Naive thymus-derived CD4-positive, alpha-beta T cell (primary cell): ENCODE results near the gene ITIH2. TPM values are rescaled to one million over a fixed set of nuclear protein-coding genes. Genes with fewer than 3 reads are reported as not detected.

ENCODE experiments used
- ATAC-seq: fragments of 150-1000 bp; cut with Tn5 transposase; 2 replicates; pipeline ENCODE4 v1.10.0; 2021; ENCODE audit warnings: mild to moderate bottlenecking, moderate library complexity
- CTCF ChIA-PET: fragments of 350-600 bp; sonication (Branson Sonifier 250); formaldehyde crosslinking; loops from one replicate; lab custom pipeline; 2021; ENCODE audit warnings: antibody characterized with exemption; lab: Charles Lee
- POLR2A ChIA-PET: fragments of 350-600 bp; sonication (Branson Sonifier 250); formaldehyde crosslinking; loops from one replicate; lab custom pipeline; 2021; ENCODE audit warnings: antibody characterized with exemption, inconsistent platforms; lab: Charles Lee
- DNase-seq, 9 donors: peaks; one replicate each; pipeline versions ENCODE4 v3.0.0 to v3.0.0-alpha.2; 2020 to 2022; ENCODE audit warnings: mixed read lengths in 1 of 9
- H3K27ac ChIP-seq: one replicate; pipeline ENCODE4 v1.7.0; 2013; ENCODE audit warnings: mild to moderate bottlenecking, low read depth, low read length, moderate library complexity
- H3K27me3 ChIP-seq, 2 donors: one replicate each; pipeline ENCODE4 v1.7.0; 2013; ENCODE audit warnings: low read length in 2 of 2, mild to moderate bottlenecking in 2 of 2, moderate library complexity in 2 of 2; ENCODE audit not compliant: control insufficient read depth in 2 of 2, insufficient read depth in 2 of 2
- H3K36me3 ChIP-seq, 3 experiments: 1 replicate in 2 of 3; 2 replicates in 1 of 3; pipeline ENCODE4 v1.7.0; 2013; ENCODE audit warnings: low read length in 3 of 3, mild to moderate bottlenecking in 3 of 3, moderate library complexity in 1 of 3; ENCODE audit not compliant: insufficient read depth in 3 of 3, control insufficient read depth in 2 of 3
- H3K4me1 ChIP-seq, 2 donors: one replicate each; pipeline ENCODE4 v1.7.0; 2013; ENCODE audit warnings: low read length in 2 of 2, mild to moderate bottlenecking in 2 of 2, moderate library complexity in 1 of 2; ENCODE audit not compliant: control insufficient read depth in 2 of 2, insufficient read depth in 2 of 2
- H3K4me3 ChIP-seq: 2 replicates; pipeline ENCODE4 v1.7.0; 2013; ENCODE audit warnings: mild to moderate bottlenecking, low read length
- H3K9me3 ChIP-seq, 3 experiments: 1 replicate in 2 of 3; 2 replicates in 1 of 3; pipeline ENCODE4 v1.7.0; 2013; ENCODE audit warnings: low read length in 3 of 3; ENCODE audit not compliant: control insufficient read depth in 2 of 3
- H3K27ac Mint-ChIP-seq, 9 donors: one replicate each; pipeline ENCODE4 v1.8.0; 2020 to 2022; ENCODE audit warnings: mixed read lengths in 9 of 9, mild to moderate bottlenecking in 8 of 9, moderate library complexity in 5 of 9, inconsistent platforms in 2 of 9
- H3K27me3 Mint-ChIP-seq, 5 donors: one replicate each; pipeline ENCODE4 v1.8.0; 2021 to 2022; ENCODE audit warnings: mixed read lengths in 5 of 5, mild to moderate bottlenecking in 1 of 5
- H3K36me3 Mint-ChIP-seq, 5 donors: one replicate each; pipeline ENCODE4 v1.8.0; 2020 to 2022; ENCODE audit warnings: mixed read lengths in 5 of 5, mild to moderate bottlenecking in 3 of 5, inconsistent platforms in 1 of 5
- H3K4me1 Mint-ChIP-seq, 7 donors: one replicate each; pipeline ENCODE4 v1.8.0; 2020 to 2022; ENCODE audit warnings: mixed read lengths in 7 of 7, mild to moderate bottlenecking in 3 of 7, inconsistent platforms in 1 of 7
- H3K4me3 Mint-ChIP-seq, 10 donors: one replicate each; pipeline ENCODE4 v1.8.0; 2020 to 2022; ENCODE audit warnings: mild to moderate bottlenecking in 10 of 10, mixed read lengths in 10 of 10, moderate library complexity in 6 of 10, inconsistent platforms in 2 of 10
- H3K9me3 Mint-ChIP-seq, 11 donors: one replicate each; pipeline ENCODE4 v1.8.0; 2020 to 2022; ENCODE audit warnings: mixed read lengths in 11 of 11, mild to moderate bottlenecking in 4 of 11, inconsistent platforms in 1 of 11, moderate library complexity in 1 of 11
- intact Hi-C, 2 donors: fragments of 100-400 bp; cut with micrococcal nuclease; formaldehyde crosslinking; loops; one replicate each; pipeline ENCODE4 v1.15.1; 2023
- polyA plus RNA-seq, 2 donors: library from polyadenylated mRNA; unstranded; fragments of 300-500 nt; fragmentation: Illumina TruSeq; gene quantifications; one replicate each; pipeline ENCODE4 v1.2.3, GENCODE V29; 2021
- total RNA-seq, 6 experiments: library from RNA in 5 of 6; stranded (reverse) in 5 of 6; gene quantifications; 1 replicate in 5 of 6; 2 replicates in 1 of 6; pipeline ENCODE4 v1.2.3 and lab custom pipeline; 2021 to 2026

Gene ITIH2
- total and polyA plus RNA-seq, 7 experiments from 2014 or later = not detected

DNA sequence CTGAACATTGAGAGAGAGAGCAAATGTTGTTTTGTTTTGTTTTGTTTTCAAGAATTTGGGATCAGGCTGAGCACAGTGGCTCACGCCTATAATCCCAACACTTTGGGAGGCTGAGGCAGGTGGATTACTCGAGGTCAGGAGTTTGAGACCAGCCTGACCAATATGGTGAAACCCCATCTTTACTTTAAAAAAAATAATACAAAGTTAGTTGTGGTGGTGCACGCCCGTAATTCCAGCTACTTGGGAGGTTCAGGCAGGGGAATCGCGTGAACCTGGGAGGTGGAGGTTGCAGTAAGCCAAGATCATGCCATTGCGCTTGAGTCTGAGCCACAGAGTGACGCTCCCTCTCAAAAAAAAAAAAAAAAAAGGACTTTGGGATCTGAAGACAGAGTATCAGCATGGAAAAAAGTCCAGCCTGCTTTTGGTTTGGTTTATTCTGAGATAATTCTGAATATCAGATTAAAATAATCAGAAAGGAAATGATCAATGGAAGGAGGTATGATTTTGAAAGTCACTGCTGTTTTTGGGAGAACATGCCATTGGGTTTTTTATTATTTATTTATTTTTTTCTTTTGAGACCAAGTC, 1.9 kb upstream of the ITIH2 start:
- Histone ChIP-seq H3K4me3 (no peak overlapping the region), H3K36me3 (no peaks in the 10 kb centered on the region), H3K27ac (no peak overlapping the region), H3K9me3 (no peaks in the 10 kb centered on the region), H3K27me3 (no peaks in the 10 kb centered on the region), H3K4me1 (no peaks in the 10 kb centered on the region)
- ATAC-seq = no peak
- Mint-ChIP-seq H3K4me1 (no peaks in the 10 kb centered on the region), H3K27ac (no peak overlapping the region), H3K27me3 (peaks cover 24 to 51% (median 44%) of the 10 kb centered on the region in 5 donors), H3K9me3 (peaks cover 0 to 2% (median 0%) of the 10 kb centered on the region in 11 donors), H3K4me3 (no peak overlapping the region), H3K36me3 (peaks cover 0 to 4% (median 0%) of the 10 kb centered on the region in 5 donors)
- intact Hi-C loops = no loop called here
- ChIA-PET POLR2A (no interaction called here), CTCF (interaction anchor here (1.3 kb wide), 1 partner anchor 14 kb away, joined by 6 read pairs; no protein-coding TSS in a partner anchor)
- no peak for DNase-seq

DNA sequence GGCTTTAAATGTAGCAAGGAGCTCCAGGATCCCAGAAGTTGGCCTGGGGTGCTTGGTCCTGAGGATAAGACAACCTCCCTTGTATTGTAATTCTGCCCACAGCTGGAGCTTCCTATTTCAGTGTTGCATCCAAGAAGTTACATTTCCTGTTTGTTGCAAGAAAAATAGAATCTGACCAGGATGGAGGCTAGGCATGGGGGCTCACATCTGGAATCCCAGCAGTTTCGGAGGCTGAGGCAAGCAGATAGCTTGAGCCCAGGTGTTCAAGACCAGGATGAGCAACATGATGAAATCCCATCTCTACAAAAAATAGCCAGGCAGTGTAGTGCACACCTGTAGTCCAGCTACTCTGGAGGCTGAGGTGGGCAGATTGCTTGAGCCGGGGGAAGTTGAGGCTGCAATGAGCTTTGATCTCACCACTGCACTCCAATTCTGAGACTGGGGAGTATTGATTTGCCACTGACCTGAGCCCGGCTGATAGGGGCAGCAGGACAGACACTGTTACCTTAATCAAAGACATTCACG, 766 bp upstream of the ITIH2 start:
- no peak overlapping the region for H3K4me3 ChIP-seq
- intact Hi-C loops = no loop called here
- H3K4me1 Mint-ChIP-seq = no peaks in the 10 kb centered on the region
- peaks cover 0 to 4% (median 0%) of the 10 kb centered on the region in 5 donors for H3K36me3 Mint-ChIP-seq
- H3K9me3 Mint-ChIP-seq = peaks cover 0 to 2% (median 0%) of the 10 kb centered on the region in 11 donors
- ATAC-seq (no peak), DNase-seq (no peak)
- H3K36me3 ChIP-seq = no peaks in the 10 kb centered on the region
- POLR2A ChIA-PET = no interaction called here
- no peaks in the 10 kb centered on the region for H3K27me3 ChIP-seq
- no peak overlapping the region for H3K4me3 Mint-ChIP-seq
- H3K9me3 ChIP-seq = no peaks in the 10 kb centered on the region
- CTCF ChIA-PET = no interaction called here
- peaks cover 28 to 56% (median 48%) of the 10 kb centered on the region in 5 donors for H3K27me3 Mint-ChIP-seq
- no peak overlapping the region for H3K27ac ChIP-seq
- no peak overlapping the region for H3K27ac Mint-ChIP-seq
- H3K4me1 ChIP-seq = no peaks in the 10 kb centered on the region

DNA sequence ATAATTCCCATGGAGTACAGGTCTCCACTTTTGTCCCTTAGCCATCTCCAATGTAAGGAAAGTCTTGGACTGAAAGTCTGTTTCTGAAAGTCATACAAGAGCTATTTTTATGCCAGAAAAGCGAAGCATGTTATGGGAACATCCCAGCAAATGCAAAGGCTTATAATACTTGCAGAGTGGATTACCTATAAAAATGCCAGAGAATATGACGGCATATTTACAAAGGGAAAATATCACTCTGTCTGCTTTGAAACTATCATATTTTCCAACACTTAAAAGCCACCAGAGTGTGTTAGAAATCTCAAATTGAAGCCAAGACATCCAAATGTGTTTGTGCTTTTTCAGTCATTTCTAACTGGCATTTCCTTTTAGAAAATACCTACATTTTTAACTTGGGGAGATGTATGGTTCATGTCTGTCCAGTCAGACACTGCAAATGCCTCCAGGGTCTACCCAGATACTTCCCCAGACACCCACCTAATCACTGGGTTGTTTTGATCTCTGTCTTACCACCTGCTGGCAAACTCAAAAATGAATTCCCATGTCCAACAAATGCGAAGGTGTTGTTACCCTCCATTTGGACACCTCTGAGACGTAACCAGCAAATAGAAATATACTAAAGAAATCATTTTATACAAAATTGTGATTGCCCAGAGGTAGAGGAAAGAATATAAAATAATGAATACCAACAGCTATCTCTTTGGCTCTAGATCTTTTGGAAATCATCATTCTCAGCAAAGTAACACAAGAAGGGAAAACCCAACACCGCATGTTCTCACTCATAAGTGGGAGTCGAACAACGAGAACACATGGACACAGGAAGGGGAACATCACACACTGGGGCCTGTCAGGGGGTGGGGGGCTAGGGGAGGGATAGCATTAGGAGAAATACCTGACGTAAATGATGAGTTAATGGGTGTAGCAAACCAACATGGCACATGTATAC, 1.2 kb downstream of the ITIH2 start:
- Mint-ChIP-seq H3K4me1 (no peaks in the 10 kb centered on the region), H3K27ac (no peak overlapping the region), H3K4me3 (no peak overlapping the region), H3K27me3 (peaks cover 33 to 50% (median 44%) of the 10 kb centered on the region in 5 donors), H3K9me3 (peaks cover 0 to 2% (median 0%) of the 10 kb centered on the region in 11 donors), H3K36me3 (no peaks in the 10 kb centered on the region)
- POLR2A ChIA-PET = interaction anchor here (0.6 kb wide), 1 partner anchor 1841 kb away, joined by 3 read pairs; no protein-coding TSS in a partner anchor
- CTCF ChIA-PET = no interaction called here
- H3K27me3 ChIP-seq = no peaks in the 10 kb centered on the region
- H3K4me1 ChIP-seq = no peaks in the 10 kb centered on the region
- no peak for DNase-seq
- H3K27ac ChIP-seq = no peak overlapping the region
- no peaks in the 10 kb centered on the region for H3K9me3 ChIP-seq
- no peaks in the 10 kb centered on the region for H3K36me3 ChIP-seq
- intact Hi-C loops = no loop called here
- ATAC-seq = no peak
- H3K4me3 ChIP-seq = no peak overlapping the region

DNA sequence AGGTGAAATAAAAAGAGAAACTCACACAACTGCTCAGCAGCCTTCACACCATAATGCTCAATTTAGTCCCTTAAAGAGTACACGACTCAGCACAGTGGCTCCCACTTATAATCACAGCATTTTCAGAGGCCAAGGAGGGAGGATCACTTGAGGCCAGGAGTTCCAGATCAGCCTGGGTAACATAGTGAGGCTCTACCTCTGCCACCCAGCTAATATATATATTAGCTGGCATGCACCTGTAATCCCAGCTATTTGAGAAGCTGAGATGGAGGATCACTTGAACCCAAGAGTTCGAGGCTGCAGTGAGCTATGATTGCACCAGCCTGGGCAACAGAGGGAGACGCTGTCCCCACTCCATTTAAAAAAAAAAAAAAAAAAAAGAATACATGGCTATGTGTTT, 2.2 kb downstream of the ITIH2 start:
- Mint-ChIP-seq H3K4me1 (no peaks in the 10 kb centered on the region), H3K36me3 (no peaks in the 10 kb centered on the region), H3K4me3 (no peak overlapping the region), H3K9me3 (no peaks in the 10 kb centered on the region), H3K27ac (no peak overlapping the region), H3K27me3 (peaks cover 29 to 45% (median 39%) of the 10 kb centered on the region in 5 donors)
- CTCF ChIA-PET = no interaction called here
- Histone ChIP-seq H3K27ac (no peak overlapping the region), H3K36me3 (no peaks in the 10 kb centered on the region), H3K9me3 (no peaks in the 10 kb centered on the region), H3K4me3 (no peak overlapping the region), H3K27me3 (no peaks in the 10 kb centered on the region), H3K4me1 (no peaks in the 10 kb centered on the region)
- DNase-seq (no peak), ATAC-seq (no peak)
- intact Hi-C loops = no loop called here
- POLR2A ChIA-PET = no interaction called here

DNA sequence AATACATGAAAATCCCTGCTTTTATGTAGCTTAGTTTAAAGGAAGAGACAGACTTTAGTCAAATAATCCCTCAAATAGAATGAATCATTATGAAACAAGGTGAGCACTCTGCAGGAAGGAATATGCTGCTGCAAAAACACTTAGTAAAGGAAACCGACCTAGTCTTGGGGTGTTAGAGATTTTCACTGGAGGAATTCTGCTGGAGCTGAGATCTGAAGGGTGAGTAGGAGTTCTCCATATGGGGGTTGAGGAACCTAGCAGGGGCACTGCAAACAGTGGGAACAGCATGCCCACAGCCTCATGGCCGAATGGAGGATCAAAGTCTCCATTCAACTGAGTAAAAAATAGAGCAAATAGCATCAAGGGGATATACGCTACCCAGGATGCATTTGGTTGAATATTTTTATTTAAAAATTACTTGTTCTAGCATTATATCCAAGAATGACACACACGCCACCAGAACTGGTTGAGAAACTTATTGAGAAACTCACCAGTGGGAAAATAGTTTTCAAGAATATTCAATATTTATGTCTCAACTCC, 3.5 kb downstream of the ITIH2 start:
- Mint-ChIP-seq H3K9me3 (peaks cover 0 to 5% (median 0%) of the 10 kb centered on the region in 11 donors), H3K27me3 (peaks cover 23 to 44% (median 39%) of the 10 kb centered on the region in 5 donors), H3K36me3 (no peaks in the 10 kb centered on the region), H3K4me1 (no peaks in the 10 kb centered on the region), H3K4me3 (no peak overlapping the region), H3K27ac (no peak overlapping the region)
- no peaks in the 10 kb centered on the region for H3K9me3 ChIP-seq
- ChIA-PET CTCF (no interaction called here), POLR2A (no interaction called here)
- no peak for ATAC-seq
- DNase-seq = no peak
- H3K4me1 ChIP-seq = no peaks in the 10 kb centered on the region
- H3K4me3 ChIP-seq = no peak overlapping the region
- H3K27ac ChIP-seq = no peak overlapping the region
- intact Hi-C loops = no loop called here
- no peaks in the 10 kb centered on the region for H3K27me3 ChIP-seq
- no peaks in the 10 kb centered on the region for H3K36me3 ChIP-seq

DNA sequence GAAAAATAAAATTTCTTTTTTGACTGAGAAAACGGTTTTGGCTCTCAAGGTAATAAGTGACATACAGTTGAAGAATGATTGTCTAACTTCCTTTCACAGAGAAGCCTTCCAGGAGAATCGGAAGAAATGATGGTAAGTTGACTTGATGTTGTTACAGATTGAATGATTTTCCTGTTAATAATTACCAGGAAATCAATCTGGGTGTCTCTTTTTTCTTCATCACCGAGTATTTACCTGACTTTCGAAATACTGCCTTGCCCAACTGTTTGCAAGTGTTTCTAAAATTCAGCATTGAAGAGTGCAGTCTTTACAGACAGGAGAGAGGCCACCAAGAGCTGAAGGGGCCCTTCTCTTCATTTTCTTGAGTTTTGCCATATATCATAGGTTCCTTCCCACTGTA, 4.0 kb downstream of the ITIH2 start:
- ChIA-PET POLR2A (no interaction called here), CTCF (no interaction called here)
- Histone ChIP-seq H3K9me3 (no peaks in the 10 kb centered on the region), H3K4me1 (no peaks in the 10 kb centered on the region), H3K4me3 (no peak overlapping the region), H3K27me3 (no peaks in the 10 kb centered on the region), H3K36me3 (no peaks in the 10 kb centered on the region), H3K27ac (no peak overlapping the region)
- Mint-ChIP-seq H3K36me3 (no peaks in the 10 kb centered on the region), H3K27me3 (peaks cover 23 to 44% (median 41%) of the 10 kb centered on the region in 5 donors), H3K27ac (no peak overlapping the region), H3K9me3 (peaks cover 0 to 5% (median 0%) of the 10 kb centered on the region in 11 donors), H3K4me3 (no peak overlapping the region), H3K4me1 (no peaks in the 10 kb centered on the region)
- intact Hi-C loops = no loop called here
- DNase-seq (no peak), ATAC-seq (no peak)
